ENCODE results near the gene APPBP2.

- no peak for TF ChIP-seq CTCF (conservative IDR thresholded peaks at IDR 0.05)
- TF ChIP-seq EZH2 (IDR thresholded peaks at IDR 0.05; ENCODE audit: low read depth), result no peak
Observed at GRCh38 chr17:60529806-60530205, 3.8 kb upstream of the APPBP2 start.

All from PC-9 (cell line).